Neutrophil (primary cell): ENCODE results near the gene RNF115.

Experiments
- H3K27ac ChIP-seq: fragments of 200-600 bp; sonication (generic); 2 replicates; pipeline ENCODE4 v1.5.1; 2016; ENCODE audit warnings: mild to moderate bottlenecking, moderate library complexity
- H3K27me3 ChIP-seq: fragments of 200-600 bp; sonication (generic); 2 replicates; pipeline ENCODE4 v1.6.0; 2016; ENCODE audit warnings: mild to moderate bottlenecking
- H3K36me3 ChIP-seq: fragments of 200-600 bp; sonication (generic); 2 replicates; pipeline ENCODE4 v1.5.1; 2017
- H3K4me1 ChIP-seq, 2 experiments: fragments of 200-600 bp in 1 of 2; sonication (generic) in 1 of 2; 1 replicate in 1 of 2; 2 replicates in 1 of 2; pipeline versions ENCODE4 v1.5.1 to v1.6.1; 2013 to 2016; ENCODE audit warnings: low read depth in 1 of 2, low read length in 1 of 2, mild to moderate bottlenecking in 1 of 2, moderate library complexity in 1 of 2; ENCODE audit not compliant: control insufficient read depth in 1 of 2, insufficient read depth in 1 of 2
- H3K4me3 ChIP-seq, 2 experiments: fragments of 200-600 bp in 1 of 2; sonication (generic) in 1 of 2; 1 replicate in 1 of 2; 2 replicates in 1 of 2; pipeline ENCODE4 v1.5.1; 2013 to 2016; ENCODE audit warnings: low read depth in 1 of 2, low read length in 1 of 2, mild to moderate bottlenecking in 1 of 2, moderate library complexity in 1 of 2
- H3K9me3 ChIP-seq: fragments of 200-600 bp; sonication (generic); 2 replicates; pipeline ENCODE4 v1.5.1; 2016
- TF ChIP-seq, protein P1 (sequence below): fragments of 200-600 bp; sonication (generic); IDR thresholded peaks from 2 replicates; pipeline ENCODE4 v1.5.1; 2016; ENCODE audit warnings: antibody characterized with exemption

The RNF115 gene

DNA sequence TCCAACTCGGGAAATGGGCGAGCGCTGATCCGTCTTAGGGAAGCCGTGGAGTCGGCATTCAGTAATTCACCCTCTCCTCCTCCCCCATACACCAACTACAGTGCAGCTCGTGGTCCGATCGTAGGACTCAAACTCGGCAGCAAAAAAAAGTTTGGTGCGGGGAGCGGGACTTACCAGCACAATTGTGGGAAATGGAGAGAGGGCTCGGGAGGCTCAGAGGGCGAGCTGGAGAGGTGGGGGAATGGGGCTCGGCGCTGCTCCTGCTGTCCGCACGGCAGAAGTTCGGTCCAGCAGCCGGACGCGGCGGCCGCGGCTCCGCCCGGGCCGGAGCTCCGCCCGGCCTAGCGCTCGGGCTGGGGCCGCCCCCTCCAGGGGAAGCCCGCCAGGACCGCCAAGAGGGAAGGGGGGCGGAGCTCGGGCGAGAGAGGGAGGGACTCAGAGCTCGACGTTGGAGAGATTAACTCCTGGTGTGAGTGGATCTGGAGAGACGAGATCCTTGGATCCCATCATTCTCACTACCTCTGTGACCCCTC, 35.7 kb upstream of the RNF115 start:
- peaks cover 14% of the 10 kb centered on the region for H3K27me3 ChIP-seq
- H3K27ac ChIP-seq, result peak overlapping the region; percentile 64
- H3K9me3 ChIP-seq, result no peaks in the 10 kb centered on the region
- H3K36me3 ChIP-seq, result peaks cover 11% of the 10 kb centered on the region
- H3K4me1 ChIP-seq, result peaks cover 15 to 17% of the 10 kb centered on the region in 2 experiments
- peak overlapping the region; percentile 64 to 93 for H3K4me3 ChIP-seq
- TF ChIP-seq, protein P1, sequence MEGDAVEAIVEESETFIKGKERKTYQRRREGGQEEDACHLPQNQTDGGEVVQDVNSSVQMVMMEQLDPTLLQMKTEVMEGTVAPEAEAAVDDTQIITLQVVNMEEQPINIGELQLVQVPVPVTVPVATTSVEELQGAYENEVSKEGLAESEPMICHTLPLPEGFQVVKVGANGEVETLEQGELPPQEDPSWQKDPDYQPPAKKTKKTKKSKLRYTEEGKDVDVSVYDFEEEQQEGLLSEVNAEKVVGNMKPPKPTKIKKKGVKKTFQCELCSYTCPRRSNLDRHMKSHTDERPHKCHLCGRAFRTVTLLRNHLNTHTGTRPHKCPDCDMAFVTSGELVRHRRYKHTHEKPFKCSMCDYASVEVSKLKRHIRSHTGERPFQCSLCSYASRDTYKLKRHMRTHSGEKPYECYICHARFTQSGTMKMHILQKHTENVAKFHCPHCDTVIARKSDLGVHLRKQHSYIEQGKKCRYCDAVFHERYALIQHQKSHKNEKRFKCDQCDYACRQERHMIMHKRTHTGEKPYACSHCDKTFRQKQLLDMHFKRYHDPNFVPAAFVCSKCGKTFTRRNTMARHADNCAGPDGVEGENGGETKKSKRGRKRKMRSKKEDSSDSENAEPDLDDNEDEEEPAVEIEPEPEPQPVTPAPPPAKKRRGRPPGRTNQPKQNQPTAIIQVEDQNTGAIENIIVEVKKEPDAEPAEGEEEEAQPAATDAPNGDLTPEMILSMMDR, result peak; percentile 14

DNA sequence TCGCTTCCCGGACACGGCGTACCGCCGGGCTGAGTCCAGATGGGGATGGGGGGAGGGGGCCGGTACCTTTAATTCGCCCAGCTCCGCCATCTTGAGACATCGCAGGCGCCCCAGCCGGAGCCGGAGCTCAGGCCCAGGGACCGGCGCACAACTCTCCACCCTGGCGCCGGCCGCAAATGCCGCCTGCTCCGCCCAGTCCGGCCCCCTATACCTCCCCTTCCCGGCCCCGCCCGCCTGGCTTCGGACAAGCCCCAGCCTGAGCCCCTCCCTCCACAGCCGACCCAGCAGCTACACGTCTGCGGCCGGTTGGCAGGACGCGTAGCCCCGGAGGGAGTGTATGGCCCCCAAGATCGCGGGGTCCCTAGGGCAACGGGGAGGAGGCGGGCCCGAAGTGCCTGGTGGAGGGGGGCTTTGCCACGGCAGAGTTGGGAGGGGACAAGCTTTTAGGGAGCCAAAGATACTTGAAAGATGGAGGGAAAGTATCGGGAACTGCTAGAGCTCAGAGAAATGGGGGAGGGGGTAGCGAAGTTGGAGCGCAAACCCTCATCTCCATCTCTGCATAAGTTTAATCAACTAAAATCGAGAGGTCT, 35.1 kb upstream of the RNF115 start, which contains the start of gene PIAS3:
PIAS3 (minus strand) TSS at position 181 of the 590 bp plus-strand sequence; CDS start at position 90, 91 bp downstream.
- H3K27me3 ChIP-seq, result peaks cover 14% of the 10 kb centered on the region
- peak within 1 kb of the TSS; percentile 64 to 93 for H3K4me3 ChIP-seq
- H3K9me3 ChIP-seq, result no peaks in the 10 kb centered on the region
- TF ChIP-seq, protein P1, result no peak
- H3K4me1 ChIP-seq, result peaks cover 15 to 17% of the 10 kb centered on the region in 2 experiments
- peaks cover 16% of the 10 kb centered on the region for H3K36me3 ChIP-seq
- H3K27ac ChIP-seq, result peak within 1 kb of the TSS; percentile 64

DNA sequence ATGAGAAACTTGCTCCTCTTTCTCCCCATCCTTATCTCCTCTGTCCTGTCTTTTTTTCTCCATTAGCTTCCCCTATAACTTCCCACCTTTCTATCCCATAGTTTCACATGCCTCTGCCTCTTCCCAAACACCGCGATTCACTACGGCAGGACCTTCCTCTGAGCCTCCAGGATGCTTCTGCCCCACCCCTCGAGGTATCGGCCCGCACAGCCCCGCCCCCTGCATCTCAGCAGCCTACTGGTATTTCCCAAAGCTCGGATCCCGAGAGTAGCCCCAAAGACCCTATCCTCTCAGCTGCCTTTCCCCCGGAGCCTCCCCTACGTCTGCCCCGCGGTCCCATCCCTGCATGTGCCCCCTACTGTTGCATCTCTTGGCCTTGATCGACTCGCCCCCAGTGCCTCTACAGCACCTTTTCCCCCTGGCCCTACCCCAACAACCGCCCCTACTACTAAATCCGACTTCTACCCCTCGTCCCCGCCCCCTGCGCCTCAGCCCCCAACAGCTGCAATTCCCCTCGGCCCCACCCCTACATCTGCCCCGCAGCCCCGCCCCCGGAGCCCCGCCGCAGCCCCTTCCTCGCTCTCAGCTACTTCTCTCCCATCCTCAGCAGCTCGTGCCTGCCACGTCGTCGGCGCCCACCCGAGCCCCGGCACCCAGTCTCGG, 34.5 kb upstream of the RNF115 start:
- Histone ChIP-seq H3K27me3 (peaks cover 14% of the 10 kb centered on the region), H3K4me1 (peaks cover 15 to 17% of the 10 kb centered on the region in 2 experiments), H3K36me3 (peaks cover 16% of the 10 kb centered on the region), H3K9me3 (no peaks in the 10 kb centered on the region), H3K4me3 (peak overlapping the region; percentile 64 to 93), H3K27ac (peak overlapping the region; percentile 64)
- TF ChIP-seq, protein P1, result no peak

DNA sequence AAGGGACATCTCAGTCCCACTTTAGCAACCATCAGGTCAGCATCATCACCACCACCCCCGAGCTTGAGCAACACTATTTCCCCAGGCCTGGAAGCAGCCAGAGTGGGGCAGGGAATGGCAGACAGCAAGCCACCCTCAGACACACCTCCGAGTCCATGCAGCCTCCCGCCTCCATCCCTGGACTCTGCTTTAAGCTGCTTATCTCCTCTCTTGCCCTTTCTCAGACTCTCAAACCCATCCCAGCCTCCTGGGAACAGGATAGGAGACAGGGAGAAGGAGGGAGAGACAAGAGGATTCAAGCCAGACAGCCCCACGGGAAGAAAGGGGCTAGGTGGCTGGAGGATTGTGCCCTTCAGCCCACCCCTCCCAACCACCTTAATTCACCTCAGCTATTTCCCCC, 33.3 kb upstream of the RNF115 start:
- Histone ChIP-seq H3K4me1 (peaks cover 15 to 17% of the 10 kb centered on the region in 2 experiments), H3K27me3 (peaks cover 14% of the 10 kb centered on the region), H3K27ac (no peak overlapping the region), H3K4me3 (no peak overlapping the region), H3K9me3 (no peaks in the 10 kb centered on the region), H3K36me3 (peaks cover 21% of the 10 kb centered on the region)
- TF ChIP-seq, protein P1, result no peak

DNA sequence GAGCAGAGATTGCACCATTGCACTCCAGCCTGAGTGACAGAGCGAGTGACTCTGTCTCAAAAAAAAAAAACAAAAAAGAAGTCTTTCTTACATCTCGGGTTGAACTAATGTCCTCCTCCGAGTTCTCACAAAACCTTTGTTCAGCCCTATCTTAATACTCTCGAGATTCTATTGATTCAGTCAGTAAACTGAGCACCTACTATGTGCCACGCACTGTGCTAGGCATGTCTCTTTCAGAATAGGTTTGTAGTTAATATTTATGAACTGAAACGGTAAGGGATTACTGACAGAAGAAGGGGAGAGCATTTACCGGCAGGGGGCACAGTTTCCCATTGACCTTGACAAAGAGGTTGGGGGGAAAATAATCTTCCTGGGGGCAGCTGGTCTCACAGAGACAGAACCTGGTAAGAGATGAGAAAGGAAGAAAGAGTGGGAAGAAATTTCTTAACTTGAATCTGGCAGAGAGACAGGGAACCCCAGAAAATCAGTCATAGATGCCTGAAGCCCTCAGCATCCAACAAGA, 31.6 kb upstream of the RNF115 start:
- TF ChIP-seq, protein P1, result no peak
- peaks cover 27% of the 10 kb centered on the region for H3K36me3 ChIP-seq

More for the DNA sequence above, 31.6 kb upstream of the RNF115 start:
- peaks cover 14% of the 10 kb centered on the region for H3K27me3 ChIP-seq
- no peak overlapping the region for H3K4me3 ChIP-seq
- peaks cover 15 to 17% of the 10 kb centered on the region in 2 experiments for H3K4me1 ChIP-seq
- no peak overlapping the region for H3K27ac ChIP-seq
- no peaks in the 10 kb centered on the region for H3K9me3 ChIP-seq
